Calu3 (cell line): ENCODE data around the gene SUN3. TPM values are rescaled to one million over a fixed set of nuclear protein-coding genes. Genes with fewer than 3 reads are reported as not detected.
"Not testable (repeated sequence)": the region's sequence is repeated elsewhere in the genome, so short reads cannot be mapped to it uniquely, and the experiment has no call there.

Source experiments
- BruUV-seq: library from RNA; stranded (reverse); fragments of 400-500 nt; replicated peaks from 2 replicates; lab custom pipeline; 2021; lab: Mats Ljungman, UMichigan
- CTCF ChIA-PET: fragments of 300-600 bp; sonication (Branson Sonifier 250); formaldehyde crosslinking; loops from one replicate; lab custom pipeline; 2022; ENCODE audit warnings: antibody characterized with exemption; lab: Charles Lee
- DNase-seq: peaks from one replicate; pipeline ENCODE4 v3.0.0; 2022
- H3K27ac Mint-ChIP-seq: one replicate; pipeline ENCODE4 v1.8.0; 2022; ENCODE audit warnings: mixed read lengths; ENCODE audit not compliant: unreplicated experiment
- H3K27me3 Mint-ChIP-seq: one replicate; pipeline ENCODE4 v1.8.0; 2022; ENCODE audit warnings: mixed read lengths; ENCODE audit not compliant: unreplicated experiment
- H3K36me3 Mint-ChIP-seq: one replicate; pipeline ENCODE4 v1.8.0; 2022; ENCODE audit warnings: mild to moderate bottlenecking, moderate library complexity, mixed read lengths; ENCODE audit not compliant: insufficient read depth, unreplicated experiment
- H3K4me1 Mint-ChIP-seq: one replicate; pipeline ENCODE4 v1.8.0; 2022; ENCODE audit warnings: mild to moderate bottlenecking, low read depth, mixed read lengths; ENCODE audit not compliant: unreplicated experiment
- H3K4me3 Mint-ChIP-seq: one replicate; pipeline ENCODE4 v1.8.0; 2022; ENCODE audit warnings: mild to moderate bottlenecking, low read depth, moderate library complexity, mixed read lengths; ENCODE audit not compliant: unreplicated experiment
- H3K9me3 Mint-ChIP-seq: one replicate; pipeline ENCODE4 v1.8.0; 2022; ENCODE audit warnings: low read depth, mixed read lengths; ENCODE audit not compliant: unreplicated experiment
- intact Hi-C: fragments of 100-400 bp; cut with micrococcal nuclease; formaldehyde crosslinking; loops from one replicate; pipeline ENCODE4 v1.10.0; 2022; ENCODE audit not compliant: unreplicated experiment
- total RNA-seq: library from RNA; stranded (reverse); gene quantifications from 2 replicates; pipeline ENCODE4 v1.2.3, GENCODE V29; 2022
- TF ChIP-seq, protein P1 (sequence below): fragments of 200-600 bp; IDR thresholded peaks from one replicate; pipeline ENCODE4 v1.8.0; 2022; ENCODE audit warnings: antibody characterized with exemption; ENCODE audit not compliant: unreplicated experiment

The SUN3 gene
- total RNA-seq, 1 experiment from 2014 or later = 1.8 TPM

DNA sequence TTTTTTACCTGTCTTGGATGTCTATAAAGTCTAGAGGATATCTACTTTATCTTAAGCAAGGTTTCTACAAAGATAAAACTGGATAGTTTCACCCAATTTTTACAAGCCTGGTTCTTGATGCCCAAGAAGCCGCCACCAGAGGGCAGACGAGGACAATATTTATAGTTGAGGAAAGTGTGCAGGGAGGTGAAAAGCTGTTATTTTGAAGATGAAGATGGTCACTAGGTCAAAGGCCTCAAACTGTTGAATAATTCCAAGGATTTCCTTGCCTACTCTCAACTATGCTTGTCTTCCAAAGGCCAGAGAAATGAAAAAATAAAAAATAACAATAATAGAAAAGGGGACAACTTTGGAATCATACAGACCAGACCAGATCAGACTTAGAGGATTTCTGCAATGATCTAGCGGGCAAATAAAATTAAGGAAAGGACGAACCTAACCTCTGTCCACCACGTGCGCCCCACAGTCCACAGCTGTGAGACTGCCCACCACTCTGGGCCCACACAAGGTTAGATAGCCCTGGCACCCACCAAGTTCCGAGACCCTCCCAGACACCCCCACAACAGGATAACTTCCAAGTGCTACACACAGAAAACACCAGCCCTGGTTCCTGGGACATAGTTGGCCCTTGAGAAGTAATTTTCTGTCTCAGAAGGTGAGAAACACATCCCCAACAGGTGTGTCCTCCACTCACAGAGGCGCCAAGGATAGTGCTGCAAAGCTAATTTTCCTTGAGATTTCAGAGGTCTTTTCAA, 83.5 kb downstream of the SUN3 start:
- peaks cover 13% of the 10 kb centered on the region for H3K4me1 Mint-ChIP-seq
- BruUV-seq = no TSS peak
- no peaks in the 10 kb centered on the region for H3K27me3 Mint-ChIP-seq
- no peaks in the 10 kb centered on the region for H3K36me3 Mint-ChIP-seq
- H3K9me3 Mint-ChIP-seq = no peaks in the 10 kb centered on the region
- H3K27ac Mint-ChIP-seq = no peak overlapping the region
- TF ChIP-seq, protein P1, sequence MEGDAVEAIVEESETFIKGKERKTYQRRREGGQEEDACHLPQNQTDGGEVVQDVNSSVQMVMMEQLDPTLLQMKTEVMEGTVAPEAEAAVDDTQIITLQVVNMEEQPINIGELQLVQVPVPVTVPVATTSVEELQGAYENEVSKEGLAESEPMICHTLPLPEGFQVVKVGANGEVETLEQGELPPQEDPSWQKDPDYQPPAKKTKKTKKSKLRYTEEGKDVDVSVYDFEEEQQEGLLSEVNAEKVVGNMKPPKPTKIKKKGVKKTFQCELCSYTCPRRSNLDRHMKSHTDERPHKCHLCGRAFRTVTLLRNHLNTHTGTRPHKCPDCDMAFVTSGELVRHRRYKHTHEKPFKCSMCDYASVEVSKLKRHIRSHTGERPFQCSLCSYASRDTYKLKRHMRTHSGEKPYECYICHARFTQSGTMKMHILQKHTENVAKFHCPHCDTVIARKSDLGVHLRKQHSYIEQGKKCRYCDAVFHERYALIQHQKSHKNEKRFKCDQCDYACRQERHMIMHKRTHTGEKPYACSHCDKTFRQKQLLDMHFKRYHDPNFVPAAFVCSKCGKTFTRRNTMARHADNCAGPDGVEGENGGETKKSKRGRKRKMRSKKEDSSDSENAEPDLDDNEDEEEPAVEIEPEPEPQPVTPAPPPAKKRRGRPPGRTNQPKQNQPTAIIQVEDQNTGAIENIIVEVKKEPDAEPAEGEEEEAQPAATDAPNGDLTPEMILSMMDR = peak; percentile 76
- CTCF ChIA-PET = interaction anchor here (0.7 to 2.0 kb wide), 14 partner anchors 11 to 679 kb away, joined by 3 to 31 read pairs (median 4); no protein-coding TSS in a partner anchor
- intact Hi-C loops = loop anchor here (1.0 kb wide), 3 partner anchors 24 to 210 kb away; no protein-coding TSS in a partner anchor
- H3K4me3 Mint-ChIP-seq = no peak overlapping the region
- DNase-seq = peak; percentile 85

DNA sequence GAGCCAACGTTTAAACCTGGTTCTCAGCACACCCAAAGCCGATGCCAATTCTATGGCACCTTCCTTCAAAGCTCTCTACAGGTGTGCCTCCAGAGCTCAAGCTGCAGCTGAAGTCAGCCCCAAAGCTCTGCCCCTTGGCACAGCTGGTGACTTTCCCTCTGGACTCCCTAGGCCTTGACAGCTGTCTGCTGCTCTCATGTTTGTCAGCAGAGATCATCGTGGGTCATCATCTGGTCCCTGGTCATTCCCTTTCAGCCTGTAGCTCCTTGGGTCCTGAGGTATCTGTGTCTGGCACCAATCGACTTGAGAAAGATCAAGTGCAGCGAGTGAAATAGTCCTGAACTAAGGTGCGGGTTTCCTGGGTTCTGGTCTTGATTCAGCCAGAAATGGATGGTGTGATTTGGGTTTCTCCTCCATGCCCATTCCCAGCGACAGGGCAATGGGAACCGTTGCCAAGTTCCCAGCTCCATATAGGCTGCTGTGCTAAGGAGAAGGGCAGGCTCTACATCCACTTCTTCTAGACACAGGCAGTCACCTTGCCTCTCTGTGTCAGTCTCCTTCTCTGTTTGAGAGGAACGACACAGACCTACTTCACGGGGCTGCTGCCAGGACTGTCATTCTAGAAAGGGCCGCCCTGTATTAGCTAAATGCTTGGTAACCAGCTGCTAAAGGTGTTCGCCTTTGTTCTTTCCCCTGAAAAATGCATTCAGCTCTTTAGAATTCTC, 84.2 kb downstream of the SUN3 start:
- Mint-ChIP-seq H3K4me1 (peaks cover 13% of the 10 kb centered on the region), H3K27ac (no peak overlapping the region), H3K27me3 (no peaks in the 10 kb centered on the region), H3K36me3 (no peaks in the 10 kb centered on the region), H3K4me3 (no peak overlapping the region), H3K9me3 (no peaks in the 10 kb centered on the region)
- TF ChIP-seq, protein P1 = no peak
- BruUV-seq = no TSS peak
- CTCF ChIA-PET = interaction anchor here (0.7 to 2.0 kb wide), 15 partner anchors 9 to 678 kb away, joined by 3 to 31 read pairs (median 4); no protein-coding TSS in a partner anchor
- no peak for DNase-seq
- intact Hi-C loops = loop anchor here (1.0 kb wide), 3 partner anchors 25 to 211 kb away; no protein-coding TSS in a partner anchor

DNA sequence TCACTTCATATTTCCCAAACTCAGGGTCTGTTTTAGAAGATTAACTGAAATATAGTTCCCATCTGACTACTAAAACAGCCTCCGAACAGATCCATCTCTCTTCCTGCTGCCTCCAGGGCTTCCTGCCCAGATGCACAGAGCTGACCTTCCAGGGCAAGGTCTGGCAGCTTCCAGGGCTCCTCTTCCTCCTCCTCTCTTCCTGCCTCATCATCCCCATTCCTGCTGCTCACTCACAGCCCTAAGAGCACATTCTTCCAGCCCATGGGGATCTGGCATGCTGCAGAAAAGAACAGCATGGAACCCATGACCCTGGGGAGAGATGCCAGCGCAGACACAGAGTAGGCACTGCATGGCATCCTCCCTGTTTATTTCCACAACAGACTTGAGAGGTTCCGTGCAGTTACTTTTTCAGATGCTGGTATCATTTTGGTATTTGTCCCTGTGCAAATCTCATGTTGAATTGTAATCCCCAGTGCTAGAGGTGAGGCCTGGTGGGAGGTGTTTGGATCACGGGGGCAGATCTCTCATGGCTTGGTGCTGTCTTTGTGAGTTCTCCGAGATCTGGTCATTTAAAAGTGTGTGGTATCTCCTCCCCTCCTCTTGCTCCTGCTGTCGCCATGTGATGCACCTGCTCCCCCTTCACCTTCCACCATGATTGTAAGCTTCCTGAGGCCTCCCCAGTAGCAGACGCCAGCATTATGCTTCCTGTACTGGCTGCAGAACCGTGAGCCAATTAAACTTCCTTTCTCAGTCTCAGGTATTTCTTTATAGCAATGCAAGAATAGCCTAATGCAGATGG, 85.0 kb downstream of the SUN3 start:
- CTCF ChIA-PET = interaction anchor here (0.7 to 2.0 kb wide), 7 partner anchors 10 to 678 kb away, joined by 3 to 31 read pairs (median 7); no protein-coding TSS in a partner anchor
- no peaks in the 10 kb centered on the region for H3K9me3 Mint-ChIP-seq
- H3K27me3 Mint-ChIP-seq = no peaks in the 10 kb centered on the region
- no peak for DNase-seq
- no peaks in the 10 kb centered on the region for H3K36me3 Mint-ChIP-seq
- TF ChIP-seq, protein P1 = no peak
- intact Hi-C loops = no loop called here
- H3K4me3 Mint-ChIP-seq = no peak overlapping the region
- H3K27ac Mint-ChIP-seq = no peak overlapping the region
- BruUV-seq = no TSS peak
- peaks cover 13% of the 10 kb centered on the region for H3K4me1 Mint-ChIP-seq

DNA sequence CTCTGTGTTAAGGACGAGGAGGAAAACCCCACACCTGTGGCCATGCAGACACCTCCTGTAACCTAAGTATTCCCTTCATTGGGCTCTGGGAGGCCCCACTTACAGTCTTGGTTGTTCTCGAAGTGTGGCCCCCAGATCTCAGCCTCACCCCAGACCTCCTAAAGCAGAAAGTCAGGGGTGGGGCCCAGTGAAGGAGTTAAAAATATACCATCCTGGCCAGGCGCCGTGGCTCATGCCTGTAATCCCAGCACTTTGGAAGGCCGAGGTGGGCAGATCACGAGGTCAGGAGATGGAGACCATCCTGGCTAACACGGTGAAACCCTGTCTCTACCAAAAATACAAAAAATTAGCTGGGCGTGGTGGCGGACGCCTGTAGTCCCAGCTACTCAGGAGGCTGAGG, 86.3 kb downstream of the SUN3 start:
- BruUV-seq, H3K4me3 Mint-ChIP-seq, DNase-seq, H3K27ac Mint-ChIP-seq, H3K27me3 Mint-ChIP-seq, H3K9me3 Mint-ChIP-seq, CTCF ChIA-PET, H3K36me3 Mint-ChIP-seq, intact Hi-C loops: not testable (repeated sequence)
- H3K4me1 Mint-ChIP-seq = peaks cover 13% of the 10 kb centered on the region
